ENCODE measurements around the gene MACROD2. TPM values are rescaled to one million over a fixed set of nuclear protein-coding genes. Genes with fewer than 3 reads are reported as not detected.
A peak's percentile ranks its signal among the peaks of the same experiment; 100 is the strongest.

MACROD2 gene
- total RNA-seq, 4 donors from 2014 or later, result 4.6 to 33.0 (median 8.3) TPM

DNA sequence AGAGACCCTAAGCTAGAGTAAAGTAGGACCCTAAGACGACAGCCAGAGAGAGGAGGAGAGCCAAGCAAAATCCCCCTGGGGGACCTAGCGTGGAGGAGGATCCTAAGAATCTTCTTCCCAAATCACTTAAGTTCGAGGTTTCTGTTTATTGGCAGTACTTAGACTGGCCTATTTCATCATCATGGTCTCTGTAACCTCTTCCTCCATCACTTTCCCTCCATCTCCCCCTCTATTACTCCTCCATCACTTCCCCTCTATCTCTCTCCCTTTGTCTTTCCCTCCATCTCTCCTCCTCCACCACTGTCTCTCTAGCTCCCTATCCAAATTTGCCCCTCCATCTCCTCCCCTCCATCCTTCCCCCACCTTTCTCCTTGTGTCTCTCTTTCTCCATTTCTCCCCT is 1175.7 kb downstream of the MACROD2 start:
- Histone ChIP-seq H3K36me3 (no peaks in the 10 kb centered on the region), H3K27me3 (no peaks in the 10 kb centered on the region), H3K4me3 (no peak overlapping the region), H3K4me1 (no peaks in the 10 kb centered on the region), H3K27ac (no peak overlapping the region), H3K9me3 (no peaks in the 10 kb centered on the region)
- intact Hi-C loops (cut with DNase I; ENCODE audit: low total_unique reads) (no loop called here), in situ Hi-C loops (cut with MboI; ENCODE audit: low pct_ligation_motif_present in 1 of 4, low pct_unique_long_range_greater_than_20kb in 1 of 4, low sequenced_read_pairs in 3 of 4) (no loop called here)
- no peak for DNase-seq
- no peak for TF ChIP-seq CTCF (IDR thresholded peaks at IDR 0.05)
- no peak for TF ChIP-seq POLR2AphosphoS5 (IDR thresholded peaks at IDR 0.05)
- no peak for TF ChIP-seq EP300 (IDR thresholded peaks at IDR 0.05; ENCODE audit: low read depth)
- no peak for TF ChIP-seq POLR2A (IDR thresholded peaks at IDR 0.05)
- WGBS, 2 donors (ENCODE audit: low coverage in 1 of 2), result 60 to 73% methylated on average over 2 to 3 of the region's 3 CpGs

GRCh38 chr20:15176929-15177328 is 1181.6 kb downstream of the MACROD2 start:
- intact Hi-C loops (cut with DNase I; ENCODE audit: low total_unique reads) (no loop called here), in situ Hi-C loops (cut with MboI; ENCODE audit: low pct_ligation_motif_present in 1 of 4, low pct_unique_long_range_greater_than_20kb in 1 of 4, low sequenced_read_pairs in 3 of 4) (no loop called here)
- Histone ChIP-seq H3K4me3 (no peak overlapping the region), H3K27ac (no peak overlapping the region), H3K36me3 (no peaks in the 10 kb centered on the region), H3K4me1 (no peaks in the 10 kb centered on the region), H3K9me3 (no peaks in the 10 kb centered on the region), H3K27me3 (no peaks in the 10 kb centered on the region)
- 85 to 100% methylated on average over 1 to 4 of the region's 4 CpGs for WGBS, 2 donors (ENCODE audit: low coverage in 1 of 2)
- DNase-seq, result no peak
- TF ChIP-seq EP300 (IDR thresholded peaks at IDR 0.05; ENCODE audit: low read depth) (no peak), POLR2AphosphoS5 (IDR thresholded peaks at IDR 0.05) (no peak), POLR2A (IDR thresholded peaks at IDR 0.05) (no peak), CTCF (IDR thresholded peaks at IDR 0.05) (no peak)

GRCh38 chr20:15178581-15178980 is 1183.3 kb downstream of the MACROD2 start:
- in situ Hi-C loops (cut with MboI; ENCODE audit: low pct_ligation_motif_present in 1 of 4, low pct_unique_long_range_greater_than_20kb in 1 of 4, low sequenced_read_pairs in 3 of 4) (no loop called here), intact Hi-C loops (cut with DNase I; ENCODE audit: low total_unique reads) (no loop called here)
- no peak overlapping the region for H3K4me3 ChIP-seq
- no peaks in the 10 kb centered on the region for H3K9me3 ChIP-seq
- no peaks in the 10 kb centered on the region for H3K36me3 ChIP-seq
- TF ChIP-seq POLR2A (IDR thresholded peaks at IDR 0.05) (no peak), POLR2AphosphoS5 (IDR thresholded peaks at IDR 0.05) (no peak), EP300 (IDR thresholded peaks at IDR 0.05; ENCODE audit: low read depth) (no peak), CTCF (IDR thresholded peaks at IDR 0.05) (no peak)
- no peaks in the 10 kb centered on the region for H3K4me1 ChIP-seq
- H3K27ac ChIP-seq, result no peak overlapping the region
- no peaks in the 10 kb centered on the region for H3K27me3 ChIP-seq
- DNase-seq, result no peak

- in situ Hi-C loops (cut with MboI; ENCODE audit: low pct_ligation_motif_present in 1 of 4, low pct_unique_long_range_greater_than_20kb in 1 of 4, low sequenced_read_pairs in 3 of 4), result no loop called here
- WGBS, 2 donors (ENCODE audit: low coverage in 1 of 2), result 69 to 79% methylated on average over 2 of the region's 2 CpGs
- no peak for TF ChIP-seq CTCF (IDR thresholded peaks at IDR 0.05)
- TF ChIP-seq EP300 (IDR thresholded peaks at IDR 0.05; ENCODE audit: low read depth), result no peak
- no peak for TF ChIP-seq POLR2A (IDR thresholded peaks at IDR 0.05)
- no peak for TF ChIP-seq POLR2AphosphoS5 (IDR thresholded peaks at IDR 0.05)
- H3K9me3 ChIP-seq, result no peaks in the 10 kb centered on the region
- intact Hi-C loops (cut with DNase I; ENCODE audit: low total_unique reads), result no loop called here
- peak; percentile 11 for DNase-seq
- H3K27ac ChIP-seq, result no peak overlapping the region
- H3K4me3 ChIP-seq, result no peak overlapping the region
- H3K36me3 ChIP-seq, result no peaks in the 10 kb centered on the region
- no peaks in the 10 kb centered on the region for H3K27me3 ChIP-seq
- no peaks in the 10 kb centered on the region for H3K4me1 ChIP-seq
Observed at GRCh38 chr20:15179381-15179780, 1184.1 kb downstream of the MACROD2 start.
